ENCODE data around the gene PDCD4.
"Not testable (repeated sequence)": the region's sequence is repeated elsewhere in the genome, so short reads cannot be mapped to it uniquely, and the experiment has no call there.

GRCh38 chr10:110915600-110915999, 43.9 kb downstream of the PDCD4 start:
- not testable (repeated sequence) for TF ChIP-seq EZH2 (IDR thresholded peaks at IDR 0.05; ENCODE audit: borderline replicate concordance, low read depth, low read length, severe bottlenecking); CTCF (IDR thresholded peaks at IDR 0.05; ENCODE audit: extremely low read depth in 1 of 2, insufficient read depth in 1 of 2, low read depth in 1 of 2, low read length in 2 of 2); POLR2AphosphoS5 (IDR thresholded peaks at IDR 0.05; ENCODE audit: insufficient read depth, low read depth, low read length)

All from endothelial cell of umbilical vein (primary cell).